IPS-18a (cell line): ENCODE results near the gene COL19A1.

Source experiments
- H3K27ac ChIP-seq: one replicate; pipeline ENCODE4 v1.5.1; 2013; ENCODE audit warnings: low read length
- H3K27me3 ChIP-seq: one replicate; pipeline ENCODE4 v1.6.1; 2013; ENCODE audit warnings: mild to moderate bottlenecking, low read length; ENCODE audit not compliant: control insufficient read depth, insufficient read depth
- H3K36me3 ChIP-seq: one replicate; pipeline ENCODE4 v1.6.1; 2013; ENCODE audit warnings: low read depth, low read length; ENCODE audit not compliant: control insufficient read depth
- H3K4me1 ChIP-seq: one replicate; pipeline ENCODE4 v1.6.1; 2013; ENCODE audit warnings: low read depth, low read length; ENCODE audit not compliant: control insufficient read depth
- H3K4me3 ChIP-seq: one replicate; pipeline ENCODE4 v1.5.1; 2013; ENCODE audit warnings: low read length
- H3K9ac ChIP-seq: one replicate; pipeline ENCODE4 v1.6.1; 2013; ENCODE audit warnings: mild to moderate bottlenecking, low read length, moderate library complexity
- H3K9me3 ChIP-seq: one replicate; pipeline ENCODE4 v1.6.1; 2013; ENCODE audit warnings: low read depth, low read length; ENCODE audit not compliant: control insufficient read depth

The COL19A1 gene

GRCh38 chr6:70033781-70034180 is 167.4 kb downstream of the COL19A1 start:
- H3K4me3 ChIP-seq: no peak overlapping the region
- H3K9me3 ChIP-seq: no peaks in the 10 kb centered on the region
- H3K36me3 ChIP-seq: no peaks in the 10 kb centered on the region
- H3K4me1 ChIP-seq: no peaks in the 10 kb centered on the region
- no peaks in the 10 kb centered on the region for H3K27me3 ChIP-seq
- no peak overlapping the region for H3K9ac ChIP-seq
- no peak overlapping the region for H3K27ac ChIP-seq

GRCh38 chr6:70037445-70037844 is 171.1 kb downstream of the COL19A1 start:
- Histone ChIP-seq H3K4me3 (no peak overlapping the region), H3K27me3 (no peaks in the 10 kb centered on the region), H3K27ac (no peak overlapping the region), H3K9me3 (no peaks in the 10 kb centered on the region), H3K9ac (no peak overlapping the region), H3K36me3 (no peaks in the 10 kb centered on the region), H3K4me1 (no peaks in the 10 kb centered on the region)

- H3K4me1 ChIP-seq: no peaks in the 10 kb centered on the region
- no peaks in the 10 kb centered on the region for H3K36me3 ChIP-seq
- no peaks in the 10 kb centered on the region for H3K27me3 ChIP-seq
- no peak overlapping the region for H3K4me3 ChIP-seq
- no peak overlapping the region for H3K9ac ChIP-seq
- no peak overlapping the region for H3K27ac ChIP-seq
- no peaks in the 10 kb centered on the region for H3K9me3 ChIP-seq
These were observed 174.4 kb downstream of the COL19A1 start for GRCh38 chr6:70040766-70041165.

- Histone ChIP-seq H3K4me3 (no peak overlapping the region), H3K27me3 (no peaks in the 10 kb centered on the region), H3K9me3 (no peaks in the 10 kb centered on the region), H3K36me3 (no peaks in the 10 kb centered on the region), H3K27ac (no peak overlapping the region), H3K4me1 (no peaks in the 10 kb centered on the region), H3K9ac (no peak overlapping the region)
These were observed 175.1 kb downstream of the COL19A1 start for GRCh38 chr6:70041411-70041810.

GRCh38 chr6:70045413-70045812 is 179.1 kb downstream of the COL19A1 start:
- H3K9ac ChIP-seq: no peak overlapping the region
- H3K9me3 ChIP-seq: no peaks in the 10 kb centered on the region
- H3K27ac ChIP-seq: no peak overlapping the region
- no peak overlapping the region for H3K4me3 ChIP-seq
- H3K4me1 ChIP-seq: no peaks in the 10 kb centered on the region
- H3K27me3 ChIP-seq: no peaks in the 10 kb centered on the region
- H3K36me3 ChIP-seq: no peaks in the 10 kb centered on the region

- no peak overlapping the region for H3K4me3 ChIP-seq
- no peaks in the 10 kb centered on the region for H3K27me3 ChIP-seq
- no peak overlapping the region for H3K27ac ChIP-seq
- no peaks in the 10 kb centered on the region for H3K36me3 ChIP-seq
- H3K4me1 ChIP-seq: no peaks in the 10 kb centered on the region
- H3K9me3 ChIP-seq: no peaks in the 10 kb centered on the region
- H3K9ac ChIP-seq: no peak overlapping the region
These were observed 185.1 kb downstream of the COL19A1 start for GRCh38 chr6:70051197-70052124.

DNA sequence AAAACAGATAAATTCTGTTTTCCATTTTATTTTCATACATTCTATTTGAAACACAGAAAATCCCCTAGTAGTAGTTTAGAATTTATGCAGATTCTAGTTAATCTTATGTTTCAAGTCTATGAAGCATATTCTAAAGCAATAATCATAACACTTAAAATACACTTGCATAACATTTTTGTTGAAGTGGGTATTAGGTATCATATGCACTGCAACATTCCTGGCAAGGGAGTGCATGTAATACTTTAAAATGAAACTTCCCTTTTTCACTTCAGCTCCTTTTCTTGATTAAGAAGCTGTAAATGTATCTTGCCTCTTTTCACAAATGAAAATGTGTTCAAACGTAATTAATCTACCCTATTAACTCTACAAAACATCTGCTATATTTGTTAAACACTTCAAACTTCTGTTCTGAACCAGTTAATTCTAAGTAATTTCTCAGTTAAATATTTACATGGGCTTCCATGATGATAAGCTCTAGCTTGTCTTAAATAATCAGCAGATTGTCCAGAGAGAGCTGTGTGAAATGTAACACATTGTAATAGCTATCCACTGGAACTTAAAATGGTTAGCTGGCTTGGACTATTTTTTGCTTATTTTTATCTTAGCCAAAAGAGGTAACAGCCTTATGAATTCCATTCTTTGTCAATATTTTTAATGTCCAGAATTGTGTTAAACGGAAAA is 192.8 kb downstream of the COL19A1 start:
- H3K4me3 ChIP-seq: no peak overlapping the region
- no peaks in the 10 kb centered on the region for H3K4me1 ChIP-seq
- H3K27me3 ChIP-seq: no peaks in the 10 kb centered on the region
- H3K9ac ChIP-seq: no peak overlapping the region
- no peaks in the 10 kb centered on the region for H3K9me3 ChIP-seq
- H3K27ac ChIP-seq: no peak overlapping the region
- no peaks in the 10 kb centered on the region for H3K36me3 ChIP-seq

- Histone ChIP-seq H3K9ac (no peak overlapping the region), H3K4me1 (no peaks in the 10 kb centered on the region), H3K27ac (no peak overlapping the region), H3K36me3 (no peaks in the 10 kb centered on the region), H3K27me3 (no peaks in the 10 kb centered on the region), H3K9me3 (no peaks in the 10 kb centered on the region), H3K4me3 (no peak overlapping the region)
These were observed 194.3 kb downstream of the COL19A1 start for GRCh38 chr6:70060680-70061079.

DNA sequence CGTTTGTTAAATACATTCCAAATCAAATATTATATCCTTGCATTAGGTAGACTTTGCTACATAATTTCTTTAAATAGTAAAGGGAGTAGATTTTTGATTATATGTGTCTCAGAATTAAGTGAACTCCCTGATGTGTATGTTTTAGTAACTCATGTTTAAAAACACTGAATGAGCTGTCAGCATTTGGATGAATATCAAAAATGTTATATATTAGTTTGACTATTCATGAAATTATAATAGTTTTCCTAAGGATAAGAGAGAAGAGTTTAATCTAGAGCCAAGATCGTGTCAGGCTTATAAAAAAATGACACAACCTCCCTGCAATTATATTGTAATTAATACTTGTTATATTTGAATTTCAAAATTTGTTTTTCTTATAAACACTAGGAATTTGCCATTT is 195.2 kb downstream of the COL19A1 start:
- no peaks in the 10 kb centered on the region for H3K4me1 ChIP-seq
- no peak overlapping the region for H3K27ac ChIP-seq
- H3K36me3 ChIP-seq: no peaks in the 10 kb centered on the region
- no peak overlapping the region for H3K9ac ChIP-seq
- H3K4me3 ChIP-seq: no peak overlapping the region
- H3K9me3 ChIP-seq: no peaks in the 10 kb centered on the region
- no peaks in the 10 kb centered on the region for H3K27me3 ChIP-seq

DNA sequence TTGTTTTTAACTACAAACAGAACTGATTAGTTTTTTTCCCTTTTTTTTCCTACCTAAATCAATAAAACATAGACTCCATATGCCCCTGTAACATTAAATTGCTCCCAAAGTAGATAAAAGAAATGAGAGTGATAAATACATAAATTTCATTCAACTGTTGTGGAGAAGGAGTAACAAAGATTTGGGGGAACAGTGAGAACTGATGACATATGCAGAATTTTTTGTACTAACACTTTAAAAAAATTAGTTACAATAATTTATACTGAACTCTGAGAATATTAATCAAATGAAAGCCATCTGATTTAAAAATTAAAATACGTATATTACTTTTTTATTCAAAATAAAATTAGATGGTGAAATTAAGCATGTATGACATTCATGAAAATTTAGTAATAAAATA is 195.7 kb downstream of the COL19A1 start:
- Histone ChIP-seq H3K4me1 (no peaks in the 10 kb centered on the region), H3K27me3 (no peaks in the 10 kb centered on the region), H3K9me3 (no peaks in the 10 kb centered on the region), H3K9ac (no peak overlapping the region), H3K27ac (no peak overlapping the region), H3K36me3 (no peaks in the 10 kb centered on the region), H3K4me3 (no peak overlapping the region)

- H3K27me3 ChIP-seq: no peaks in the 10 kb centered on the region
- no peaks in the 10 kb centered on the region for H3K4me1 ChIP-seq
- no peaks in the 10 kb centered on the region for H3K36me3 ChIP-seq
- no peak overlapping the region for H3K27ac ChIP-seq
- H3K4me3 ChIP-seq: no peak overlapping the region
- no peaks in the 10 kb centered on the region for H3K9me3 ChIP-seq
- no peak overlapping the region for H3K9ac ChIP-seq
These were observed 206.3 kb downstream of the COL19A1 start for GRCh38 chr6:70072540-70073179.
